PFSK-1 (cell line): ENCODE data around the gene ARL14EPL.

Experiments used
- POLR2AphosphoS5 ChIP-seq: IDR thresholded peaks from 2 replicates; pipeline ENCODE4 v1.6.1; 2012; ENCODE audit warnings: low read depth, mild to moderate bottlenecking, control low read depth, low read length, moderate library complexity
- TF ChIP-seq, protein P1 (sequence below), 2 experiments: IDR thresholded peaks; 2 replicates each; pipeline versions ENCODE4 v1.6.1 to v1.8.0; 2011 to 2012; ENCODE audit warnings: low read depth in 2 of 2, low read length in 2 of 2, control low read depth in 1 of 2, inconsistent platforms in 1 of 2, mild to moderate bottlenecking in 1 of 2, moderate library complexity in 1 of 2; ENCODE audit not compliant: insufficient read depth in 1 of 2

GRCh38 chr5:116058346-116058936, 26.2 kb downstream of the ARL14EPL start:
- TF ChIP-seq, protein P1, sequence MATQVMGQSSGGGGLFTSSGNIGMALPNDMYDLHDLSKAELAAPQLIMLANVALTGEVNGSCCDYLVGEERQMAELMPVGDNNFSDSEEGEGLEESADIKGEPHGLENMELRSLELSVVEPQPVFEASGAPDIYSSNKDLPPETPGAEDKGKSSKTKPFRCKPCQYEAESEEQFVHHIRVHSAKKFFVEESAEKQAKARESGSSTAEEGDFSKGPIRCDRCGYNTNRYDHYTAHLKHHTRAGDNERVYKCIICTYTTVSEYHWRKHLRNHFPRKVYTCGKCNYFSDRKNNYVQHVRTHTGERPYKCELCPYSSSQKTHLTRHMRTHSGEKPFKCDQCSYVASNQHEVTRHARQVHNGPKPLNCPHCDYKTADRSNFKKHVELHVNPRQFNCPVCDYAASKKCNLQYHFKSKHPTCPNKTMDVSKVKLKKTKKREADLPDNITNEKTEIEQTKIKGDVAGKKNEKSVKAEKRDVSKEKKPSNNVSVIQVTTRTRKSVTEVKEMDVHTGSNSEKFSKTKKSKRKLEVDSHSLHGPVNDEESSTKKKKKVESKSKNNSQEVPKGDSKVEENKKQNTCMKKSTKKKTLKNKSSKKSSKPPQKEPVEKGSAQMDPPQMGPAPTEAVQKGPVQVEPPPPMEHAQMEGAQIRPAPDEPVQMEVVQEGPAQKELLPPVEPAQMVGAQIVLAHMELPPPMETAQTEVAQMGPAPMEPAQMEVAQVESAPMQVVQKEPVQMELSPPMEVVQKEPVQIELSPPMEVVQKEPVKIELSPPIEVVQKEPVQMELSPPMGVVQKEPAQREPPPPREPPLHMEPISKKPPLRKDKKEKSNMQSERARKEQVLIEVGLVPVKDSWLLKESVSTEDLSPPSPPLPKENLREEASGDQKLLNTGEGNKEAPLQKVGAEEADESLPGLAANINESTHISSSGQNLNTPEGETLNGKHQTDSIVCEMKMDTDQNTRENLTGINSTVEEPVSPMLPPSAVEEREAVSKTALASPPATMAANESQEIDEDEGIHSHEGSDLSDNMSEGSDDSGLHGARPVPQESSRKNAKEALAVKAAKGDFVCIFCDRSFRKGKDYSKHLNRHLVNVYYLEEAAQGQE (IDR thresholded peaks at IDR 0.05; ENCODE audit: insufficient read depth in 1 of 2, low read depth in 2 of 2, low read length in 2 of 2), result no peak
- no peak for TF ChIP-seq POLR2AphosphoS5
